BE2C (cell line): ENCODE measurements around the gene YAP1.

Source experiments
- DNase-seq: peaks from one replicate; pipeline ENCODE4 v3.0.0-alpha.2; 2020
- H3K27me3 ChIP-seq: fragments of 250-450 bp; sonication (Bioruptor Pico); 2 replicates; pipeline ENCODE4 v1.5.1; 2020; ENCODE audit warnings: mild to moderate bottlenecking
- H3K36me3 ChIP-seq: fragments of 250-450 bp; sonication (Bioruptor Pico); 2 replicates; pipeline ENCODE4 v1.5.1; 2020; ENCODE audit warnings: mild to moderate bottlenecking
- H3K4me1 ChIP-seq: fragments of 250-450 bp; sonication (Bioruptor Pico); 2 replicates; pipeline ENCODE4 v1.5.1; 2020
- H3K4me3 ChIP-seq: 2 replicates; pipeline ENCODE4 v1.5.1; 2011; ENCODE audit warnings: low read depth, low read length
- H3K9me3 ChIP-seq: fragments of 250-450 bp; sonication (Bioruptor Pico); 2 replicates; pipeline ENCODE4 v1.5.1; 2020
- TF ChIP-seq, protein P1 (sequence below): IDR thresholded peaks from 2 replicates; pipeline ENCODE4 v1.5.1; 2012; ENCODE audit warnings: mild to moderate bottlenecking, low read depth, low read length

YAP1 gene

GRCh38 chr11:102139081-102139498 lies 28.8 kb downstream of the YAP1 start:
- DNase-seq = no peak
- H3K27me3 ChIP-seq = no peaks in the 10 kb centered on the region; the same call in 1 of the 2 replicates
- no peaks in the 10 kb centered on the region for H3K36me3 ChIP-seq
- H3K9me3 ChIP-seq = no peaks in the 10 kb centered on the region
- H3K4me1 ChIP-seq = no peaks in the 10 kb centered on the region
- TF ChIP-seq, protein P1, sequence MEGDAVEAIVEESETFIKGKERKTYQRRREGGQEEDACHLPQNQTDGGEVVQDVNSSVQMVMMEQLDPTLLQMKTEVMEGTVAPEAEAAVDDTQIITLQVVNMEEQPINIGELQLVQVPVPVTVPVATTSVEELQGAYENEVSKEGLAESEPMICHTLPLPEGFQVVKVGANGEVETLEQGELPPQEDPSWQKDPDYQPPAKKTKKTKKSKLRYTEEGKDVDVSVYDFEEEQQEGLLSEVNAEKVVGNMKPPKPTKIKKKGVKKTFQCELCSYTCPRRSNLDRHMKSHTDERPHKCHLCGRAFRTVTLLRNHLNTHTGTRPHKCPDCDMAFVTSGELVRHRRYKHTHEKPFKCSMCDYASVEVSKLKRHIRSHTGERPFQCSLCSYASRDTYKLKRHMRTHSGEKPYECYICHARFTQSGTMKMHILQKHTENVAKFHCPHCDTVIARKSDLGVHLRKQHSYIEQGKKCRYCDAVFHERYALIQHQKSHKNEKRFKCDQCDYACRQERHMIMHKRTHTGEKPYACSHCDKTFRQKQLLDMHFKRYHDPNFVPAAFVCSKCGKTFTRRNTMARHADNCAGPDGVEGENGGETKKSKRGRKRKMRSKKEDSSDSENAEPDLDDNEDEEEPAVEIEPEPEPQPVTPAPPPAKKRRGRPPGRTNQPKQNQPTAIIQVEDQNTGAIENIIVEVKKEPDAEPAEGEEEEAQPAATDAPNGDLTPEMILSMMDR = no peak
- no peak overlapping the region for H3K4me3 ChIP-seq

- TF ChIP-seq, protein P1 = no peak
- no peak overlapping the region for H3K4me3 ChIP-seq
- no peak for DNase-seq
- H3K36me3 ChIP-seq = no peaks in the 10 kb centered on the region
- no peaks in the 10 kb centered on the region for H3K4me1 ChIP-seq
- H3K9me3 ChIP-seq = no peaks in the 10 kb centered on the region
- H3K27me3 ChIP-seq = no peaks in the 10 kb centered on the region; the same call in 1 of the 2 replicates
Observed at GRCh38 chr11:102142333-102142732, 32.1 kb downstream of the YAP1 start.

- TF ChIP-seq, protein P1 = no peak
- Histone ChIP-seq H3K4me1 (no peaks in the 10 kb centered on the region), H3K36me3 (no peaks in the 10 kb centered on the region), H3K27me3 (peaks cover under 1% of the 10 kb centered on the region; the same call in 1 of the 2 replicates), H3K4me3 (no peak overlapping the region), H3K9me3 (no peaks in the 10 kb centered on the region)
- no peak for DNase-seq
Observed at GRCh38 chr11:102143867-102144266, 33.6 kb downstream of the YAP1 start.

- H3K4me3 ChIP-seq = no peak overlapping the region
- no peak for DNase-seq
- TF ChIP-seq, protein P1 = no peak
Observed at GRCh38 chr11:102144357-102145355, 34.4 kb downstream of the YAP1 start.

DNA sequence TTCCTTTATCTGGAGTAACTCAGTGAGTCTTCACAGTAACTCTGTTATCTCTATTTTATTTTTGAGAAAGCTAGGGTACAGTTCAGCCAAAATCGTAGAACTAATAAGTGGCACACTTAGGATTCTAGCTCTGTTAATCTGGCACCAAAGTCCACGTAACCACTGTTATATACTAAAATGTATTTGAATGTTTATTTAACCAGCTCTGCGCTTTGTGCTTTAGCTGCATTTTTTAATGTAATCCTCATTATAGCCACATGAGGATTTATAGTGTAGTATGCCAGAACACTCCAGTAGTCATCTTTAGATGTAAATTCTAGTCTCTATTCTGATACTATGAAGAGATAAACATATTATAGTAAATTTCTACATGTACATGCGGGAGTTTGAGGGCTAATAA lies 36.8 kb downstream of the YAP1 start:
- no peak for DNase-seq
- TF ChIP-seq, protein P1 = no peak
- H3K9me3 ChIP-seq = no peaks in the 10 kb centered on the region
- H3K27me3 ChIP-seq = peaks cover 11% of the 10 kb centered on the region
- no peaks in the 10 kb centered on the region for H3K4me1 ChIP-seq
- no peaks in the 10 kb centered on the region for H3K36me3 ChIP-seq
- no peak overlapping the region for H3K4me3 ChIP-seq

More at GRCh38 chr11:102144357-102145355, 34.4 kb downstream of the YAP1 start:
- H3K9me3 ChIP-seq = no peaks in the 10 kb centered on the region
- no peaks in the 10 kb centered on the region for H3K4me1 ChIP-seq
- H3K36me3 ChIP-seq = no peaks in the 10 kb centered on the region
- peaks cover 4% of the 10 kb centered on the region; the same call in 1 of the 2 replicates for H3K27me3 ChIP-seq

GRCh38 chr11:102147632-102148031 lies 37.4 kb downstream of the YAP1 start:
- Histone ChIP-seq H3K4me3 (no peak overlapping the region), H3K4me1 (no peaks in the 10 kb centered on the region), H3K27me3 (peaks cover 13% of the 10 kb centered on the region), H3K36me3 (no peaks in the 10 kb centered on the region), H3K9me3 (no peaks in the 10 kb centered on the region)
- TF ChIP-seq, protein P1 = no peak
- no peak for DNase-seq
